ENCODE measurements around the gene CASP9. TPM values are rescaled to one million over a fixed set of nuclear protein-coding genes. Genes with fewer than 3 reads are reported as not detected.
"Not testable (repeated sequence)": the region's sequence is repeated elsewhere in the genome, so short reads cannot be mapped to it uniquely, and the experiment has no call there.

The CASP9 gene
- polyA plus RNA-seq, 2 donors: 10.3 to 10.4 TPM

- Histone ChIP-seq H3K27ac (ENCODE audit: low read depth in 2 of 2, low read length in 1 of 2) (no peak overlapping the region), H3K36me3 (ENCODE audit: control insufficient read depth in 2 of 2, insufficient read depth in 2 of 2, low read length in 1 of 2) (peaks cover 19 to 20% of the 10 kb centered on the region in 2 donors), H3K27me3 (ENCODE audit: control insufficient read depth in 1 of 2, insufficient read depth in 2 of 2, low read length in 2 of 2) (no peaks in the 10 kb centered on the region), H3K4me1 (ENCODE audit: control insufficient read depth in 2 of 2, insufficient read depth in 2 of 2, low read length in 1 of 2) (no peaks in the 10 kb centered on the region), H3K9me3 (ENCODE audit: control insufficient read depth in 2 of 2, insufficient read depth in 1 of 2, low read depth in 1 of 2, low read length in 1 of 2) (no peaks in the 10 kb centered on the region), H3K4me3 (ENCODE audit: low read depth in 1 of 2, low read length in 2 of 2) (no peak overlapping the region)
- 88 to 93% methylated on average over 4 of the region's 4 CpGs for WGBS, 2 donors
Observed at GRCh38 chr1:15504436-15504835, 19.6 kb downstream of the CASP9 start.

- Histone ChIP-seq H3K9me3 (ENCODE audit: control insufficient read depth in 2 of 2, insufficient read depth in 1 of 2, low read depth in 1 of 2, low read length in 1 of 2) (no peaks in the 10 kb centered on the region), H3K4me3 (ENCODE audit: low read depth in 1 of 2, low read length in 2 of 2) (no peak overlapping the region), H3K4me1 (ENCODE audit: control insufficient read depth in 2 of 2, insufficient read depth in 2 of 2, low read length in 1 of 2) (no peaks in the 10 kb centered on the region), H3K27me3 (ENCODE audit: control insufficient read depth in 1 of 2, insufficient read depth in 2 of 2, low read length in 2 of 2) (no peaks in the 10 kb centered on the region), H3K27ac (ENCODE audit: low read depth in 2 of 2, low read length in 1 of 2) (no peak overlapping the region), H3K36me3 (ENCODE audit: control insufficient read depth in 2 of 2, insufficient read depth in 2 of 2, low read length in 1 of 2) (peaks cover 14 to 15% of the 10 kb centered on the region in 2 donors)
- WGBS, 2 donors: 60 to 65% methylated on average over 17 of the region's 17 CpGs
Observed at GRCh38 chr1:15501208-15502032, 22.6 kb downstream of the CASP9 start.

- Histone ChIP-seq H3K36me3 (ENCODE audit: control insufficient read depth in 2 of 2, insufficient read depth in 2 of 2, low read length in 1 of 2) (peaks cover 9 to 13% of the 10 kb centered on the region in 2 donors), H3K27ac (ENCODE audit: low read depth in 2 of 2, low read length in 1 of 2) (no peak overlapping the region), H3K4me3 (ENCODE audit: low read depth in 1 of 2, low read length in 2 of 2) (no peak overlapping the region), H3K27me3 (ENCODE audit: control insufficient read depth in 1 of 2, insufficient read depth in 2 of 2, low read length in 2 of 2) (no peaks in the 10 kb centered on the region), H3K9me3 (ENCODE audit: control insufficient read depth in 2 of 2, insufficient read depth in 1 of 2, low read depth in 1 of 2, low read length in 1 of 2) (no peaks in the 10 kb centered on the region), H3K4me1 (ENCODE audit: control insufficient read depth in 2 of 2, insufficient read depth in 2 of 2, low read length in 1 of 2) (no peaks in the 10 kb centered on the region)
- WGBS, 2 donors: 84 to 88% methylated on average over 19 of the region's 19 CpGs
Observed at GRCh38 chr1:15500184-15501178, 23.5 kb downstream of the CASP9 start.

DNA sequence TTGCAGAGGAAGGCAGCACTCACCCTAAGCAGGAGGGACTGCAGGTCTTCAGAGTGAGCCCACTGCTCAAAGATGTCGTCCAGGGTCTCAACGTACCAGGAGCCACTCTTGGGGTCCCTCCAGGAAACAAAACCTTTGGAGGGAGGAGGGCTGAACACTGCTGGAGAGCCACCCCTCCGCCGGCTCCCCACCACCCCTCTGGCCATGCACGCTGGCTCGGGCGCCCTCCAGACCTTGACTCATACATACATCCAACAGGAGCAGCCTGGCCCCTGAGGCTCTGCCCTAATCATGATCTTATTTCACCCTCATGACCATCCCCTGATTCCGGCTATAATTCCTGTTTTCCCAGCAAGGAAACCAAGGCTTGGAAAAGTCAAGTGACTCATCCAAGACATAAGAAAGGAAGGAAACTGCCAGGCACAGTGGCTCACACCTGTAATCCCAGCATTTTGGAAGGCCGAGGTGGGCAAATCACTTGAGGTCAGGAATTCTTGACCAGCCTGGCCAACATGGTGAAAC lies 30.1 kb downstream of the CASP9 start:
- Histone ChIP-seq H3K36me3 (ENCODE audit: control insufficient read depth in 2 of 2, insufficient read depth in 2 of 2, low read length in 1 of 2) (peaks cover 5 to 17% of the 10 kb centered on the region in 2 donors), H3K4me1 (ENCODE audit: control insufficient read depth in 2 of 2, insufficient read depth in 2 of 2, low read length in 1 of 2) (no peaks in the 10 kb centered on the region), H3K27ac (ENCODE audit: low read depth in 2 of 2, low read length in 1 of 2) (no peak overlapping the region), H3K9me3 (ENCODE audit: control insufficient read depth in 2 of 2, insufficient read depth in 1 of 2, low read depth in 1 of 2, low read length in 1 of 2) (no peaks in the 10 kb centered on the region), H3K4me3 (ENCODE audit: low read depth in 1 of 2, low read length in 2 of 2) (no peak overlapping the region), H3K27me3 (ENCODE audit: control insufficient read depth in 1 of 2, insufficient read depth in 2 of 2, low read length in 2 of 2) (no peaks in the 10 kb centered on the region)
- WGBS, 2 donors: 80 to 90% methylated on average over 9 of the region's 9 CpGs

- Histone ChIP-seq H3K4me3 (ENCODE audit: low read depth in 1 of 2, low read length in 2 of 2) (no peak overlapping the region), H3K27ac (ENCODE audit: low read depth in 2 of 2, low read length in 1 of 2) (no peak overlapping the region), H3K4me1 (ENCODE audit: control insufficient read depth in 2 of 2, insufficient read depth in 2 of 2, low read length in 1 of 2) (no peaks in the 10 kb centered on the region), H3K9me3 (ENCODE audit: control insufficient read depth in 2 of 2, insufficient read depth in 1 of 2, low read depth in 1 of 2, low read length in 1 of 2) (no peaks in the 10 kb centered on the region), H3K36me3 (ENCODE audit: control insufficient read depth in 2 of 2, insufficient read depth in 2 of 2, low read length in 1 of 2) (peaks cover 5 to 17% of the 10 kb centered on the region in 2 donors), H3K27me3 (ENCODE audit: control insufficient read depth in 1 of 2, insufficient read depth in 2 of 2, low read length in 2 of 2) (no peaks in the 10 kb centered on the region)
- WGBS, 2 donors: 80 to 88% methylated on average over 5 of the region's 5 CpGs
Observed at GRCh38 chr1:15492596-15492995, 31.4 kb downstream of the CASP9 start.

GRCh38 chr1:15491010-15491409 lies 33.0 kb downstream of the CASP9 start:
- not testable (repeated sequence) for H3K4me1 ChIP-seq (ENCODE audit: control insufficient read depth in 2 of 2, insufficient read depth in 2 of 2, low read length in 1 of 2); H3K27me3 ChIP-seq (ENCODE audit: control insufficient read depth in 1 of 2, insufficient read depth in 2 of 2, low read length in 2 of 2); H3K9me3 ChIP-seq (ENCODE audit: control insufficient read depth in 2 of 2, insufficient read depth in 1 of 2, low read depth in 1 of 2, low read length in 1 of 2); H3K27ac ChIP-seq (ENCODE audit: low read depth in 2 of 2, low read length in 1 of 2); H3K4me3 ChIP-seq (ENCODE audit: low read depth in 1 of 2, low read length in 2 of 2)
- WGBS, 2 donors: 84 to 87% methylated on average over 4 of the region's 4 CpGs
- H3K36me3 ChIP-seq (ENCODE audit: control insufficient read depth in 2 of 2, insufficient read depth in 2 of 2, low read length in 1 of 2): peaks cover 5 to 17% of the 10 kb centered on the region in 2 donors

- WGBS, 2 donors: 78 to 82% methylated on average over 13 of the region's 13 CpGs
- H3K27ac ChIP-seq (ENCODE audit: low read depth in 2 of 2, low read length in 1 of 2): no peak overlapping the region
- no peaks in the 10 kb centered on the region for H3K9me3 ChIP-seq (ENCODE audit: control insufficient read depth in 2 of 2, insufficient read depth in 1 of 2, low read depth in 1 of 2, low read length in 1 of 2)
- H3K4me3 ChIP-seq (ENCODE audit: low read depth in 1 of 2, low read length in 2 of 2): no peak overlapping the region
- no peaks in the 10 kb centered on the region for H3K4me1 ChIP-seq (ENCODE audit: control insufficient read depth in 2 of 2, insufficient read depth in 2 of 2, low read length in 1 of 2)
- peaks cover 5 to 12% of the 10 kb centered on the region in 2 donors for H3K36me3 ChIP-seq (ENCODE audit: control insufficient read depth in 2 of 2, insufficient read depth in 2 of 2, low read length in 1 of 2)
- H3K27me3 ChIP-seq (ENCODE audit: control insufficient read depth in 1 of 2, insufficient read depth in 2 of 2, low read length in 2 of 2): no peaks in the 10 kb centered on the region
Observed at GRCh38 chr1:15489052-15489736, 34.8 kb downstream of the CASP9 start.

GRCh38 chr1:15488371-15488770 lies 35.6 kb downstream of the CASP9 start:
- no peaks in the 10 kb centered on the region for H3K4me1 ChIP-seq (ENCODE audit: control insufficient read depth in 2 of 2, insufficient read depth in 2 of 2, low read length in 1 of 2)
- 88 to 91% methylated on average over 3 of the region's 3 CpGs for WGBS, 2 donors
- H3K36me3 ChIP-seq (ENCODE audit: control insufficient read depth in 2 of 2, insufficient read depth in 2 of 2, low read length in 1 of 2): peaks cover 5 to 7% of the 10 kb centered on the region in 2 donors

More at GRCh38 chr1:15488371-15488770, 35.6 kb downstream of the CASP9 start:
- H3K4me3 ChIP-seq (ENCODE audit: low read depth in 1 of 2, low read length in 2 of 2): no peak overlapping the region
- H3K9me3 ChIP-seq (ENCODE audit: control insufficient read depth in 2 of 2, insufficient read depth in 1 of 2, low read depth in 1 of 2, low read length in 1 of 2): no peaks in the 10 kb centered on the region
- H3K27me3 ChIP-seq (ENCODE audit: control insufficient read depth in 1 of 2, insufficient read depth in 2 of 2, low read length in 2 of 2): no peaks in the 10 kb centered on the region
- H3K27ac ChIP-seq (ENCODE audit: low read depth in 2 of 2, low read length in 1 of 2): no peak overlapping the region
